ENCODE results near the gene ADAMTS18.

GRCh38 chr16:77430360-77430759 lies 4.5 kb downstream of the ADAMTS18 start:
- TF ChIP-seq CTCF (IDR thresholded peaks at IDR 0.05; ENCODE audit: insufficient read depth, low read depth, low read length) (no peak), EZH2 (IDR thresholded peaks at IDR 0.05; ENCODE audit: insufficient read depth, low read length) (no peak)
